Measurements from ENCODE around the gene FBXW11. TPM values are rescaled to one million over a fixed set of nuclear protein-coding genes. Genes with fewer than 3 reads are reported as not detected.

The FBXW11 gene
- total RNA-seq, 1 experiment from 2014 or later: 34.9 TPM

- Histone ChIP-seq H3K9me3 (ENCODE audit: low read depth, low read length, poor library complexity, severe bottlenecking) (no peaks in the 10 kb centered on the region), H3K27ac (ENCODE audit: low read depth, low read length, poor library complexity, severe bottlenecking) (no peak overlapping the region), H3K36me3 (ENCODE audit: insufficient read depth, low read length, poor library complexity, severe bottlenecking) (no peaks in the 10 kb centered on the region), H3K27me3 (replicated peaks; ENCODE audit: insufficient read depth, low read depth, low read length, poor library complexity) (no peaks in the 10 kb centered on the region), H3K4me1 (ENCODE audit: insufficient read depth, low read length, poor library complexity, severe bottlenecking) (peaks cover 11% of the 10 kb centered on the region), H3K4me3 (ENCODE audit: low read depth, low read length, poor library complexity, severe bottlenecking) (peak overlapping the region; percentile 93)
- intact Hi-C loops (cut with micrococcal nuclease; ENCODE audit: unreplicated experiment): loop anchor here (5.0 to 10.0 kb wide), 2 partner anchors 93 to 179 kb away; partner anchors contain the start of gene STK10
- CTCF ChIA-PET: no interaction called here
- DNase-seq (ENCODE audit: low spot score): no peak
- POLR2A ChIA-PET (ENCODE audit: low non-redundant PET): no interaction called here
- TF ChIP-seq CTCF (conservative IDR thresholded peaks at IDR 0.05; ENCODE audit: low read depth, low read length): no peak
- no TSS peak for BruUV-seq (replicated peaks)
Observed at GRCh38 chr5:172008111-172008455, 1.6 kb upstream of the FBXW11 start.

DNA sequence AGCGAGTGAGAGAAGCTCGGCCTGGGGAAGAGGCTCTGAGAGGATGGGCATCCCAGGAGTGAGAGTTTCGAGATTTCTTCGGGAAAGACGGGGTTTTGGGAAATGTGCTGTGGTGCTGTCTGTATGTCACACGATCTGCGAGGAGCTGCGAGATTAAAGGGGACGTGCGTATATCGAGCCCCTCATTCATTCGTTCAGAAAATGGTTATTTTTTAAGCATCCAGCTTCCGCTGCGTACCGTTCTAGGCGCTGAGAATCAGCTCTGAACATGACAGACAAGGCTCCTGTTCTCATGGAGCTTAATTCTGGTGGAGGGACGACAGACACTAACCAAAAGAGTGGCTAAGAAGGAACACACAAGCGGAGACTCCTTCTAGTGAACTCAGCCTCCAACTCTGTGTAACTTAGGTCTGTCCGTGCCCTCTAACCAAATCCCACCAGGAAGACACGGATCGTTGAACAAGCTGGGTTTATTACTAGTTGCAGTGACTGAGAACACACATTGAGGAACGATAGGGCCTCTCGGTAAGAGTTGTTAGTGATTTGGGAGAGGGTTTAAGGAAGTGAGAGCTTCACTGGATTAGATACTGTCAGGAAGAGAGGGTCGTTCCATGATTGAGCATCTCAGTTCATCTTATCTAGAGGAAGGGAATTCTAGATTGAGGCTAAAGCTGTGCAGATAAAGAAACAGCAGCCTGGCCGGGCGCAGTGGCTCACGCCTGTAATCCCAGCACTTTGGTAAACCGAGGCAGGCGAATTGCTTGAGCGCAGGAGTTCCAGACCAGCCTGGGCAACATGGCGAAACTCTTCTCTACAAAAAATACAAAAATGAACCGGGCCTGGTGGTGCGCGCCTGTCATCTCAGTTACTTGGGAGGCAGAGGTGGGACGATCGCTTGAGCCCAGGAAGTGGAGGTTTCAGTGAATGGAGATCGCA is 1.0 kb upstream of the FBXW11 start:
- CTCF ChIA-PET: interaction anchor here (1.2 kb wide), 1 partner anchor 52 kb away, joined by 4 read pairs; no protein-coding TSS in a partner anchor
- Histone ChIP-seq H3K9me3 (ENCODE audit: low read depth, low read length, poor library complexity, severe bottlenecking) (no peaks in the 10 kb centered on the region), H3K4me3 (ENCODE audit: low read depth, low read length, poor library complexity, severe bottlenecking) (peak overlapping the region; percentile 93), H3K27me3 (replicated peaks; ENCODE audit: insufficient read depth, low read depth, low read length, poor library complexity) (no peaks in the 10 kb centered on the region), H3K36me3 (ENCODE audit: insufficient read depth, low read length, poor library complexity, severe bottlenecking) (no peaks in the 10 kb centered on the region), H3K4me1 (ENCODE audit: insufficient read depth, low read length, poor library complexity, severe bottlenecking) (peaks cover 11% of the 10 kb centered on the region), H3K27ac (ENCODE audit: low read depth, low read length, poor library complexity, severe bottlenecking) (peak overlapping the region; percentile 99)
- no peak for TF ChIP-seq EZH2 (IDR thresholded peaks at IDR 0.05; ENCODE audit: borderline replicate concordance, low read depth, low read length, poor library complexity, severe bottlenecking)
- no peak for TF ChIP-seq CTCF (conservative IDR thresholded peaks at IDR 0.05; ENCODE audit: low read depth, low read length)
- intact Hi-C loops (cut with micrococcal nuclease; ENCODE audit: unreplicated experiment): loop anchor here (5.0 to 10.0 kb wide), 2 partner anchors 93 to 180 kb away; partner anchors contain the start of gene STK10
- BruUV-seq (replicated peaks): TSS peak; percentile 94
- POLR2A ChIA-PET (ENCODE audit: low non-redundant PET): interaction anchor here (0.5 kb wide), 1 partner anchor 556 kb away, joined by 3 read pairs; no protein-coding TSS in a partner anchor
- no peak for DNase-seq (ENCODE audit: low spot score)

DNA sequence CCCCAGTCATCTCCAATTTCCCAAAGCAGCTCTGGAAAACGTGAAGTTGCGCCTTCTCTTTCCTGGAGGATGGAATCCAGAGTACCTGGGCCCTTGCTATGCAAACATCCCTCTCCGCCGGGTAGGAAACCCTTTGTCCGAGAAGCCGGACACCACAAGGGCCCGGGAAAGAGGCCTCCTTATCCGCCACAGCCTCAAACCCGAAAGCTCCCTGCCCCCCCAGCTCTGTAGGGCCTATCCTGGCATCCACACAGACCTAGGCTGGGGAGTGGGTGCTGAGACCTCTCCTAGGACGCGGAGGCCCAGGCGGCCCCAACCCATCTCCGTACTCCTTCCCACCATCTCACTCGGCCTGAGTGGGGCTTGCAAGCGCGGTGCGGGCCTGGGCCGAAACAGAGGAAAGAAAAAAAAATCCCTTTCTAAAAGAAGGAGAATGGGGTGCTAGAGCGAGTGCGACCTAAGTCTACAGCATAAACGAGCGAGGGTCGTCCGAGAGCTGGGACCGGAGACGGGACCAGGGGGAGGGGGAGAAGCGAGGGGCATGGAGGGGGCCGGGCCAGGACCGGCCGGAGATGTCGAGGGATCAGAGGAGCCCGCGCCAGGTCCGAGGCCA is 624 bp downstream of the FBXW11 start:
- ChIA-PET POLR2A (ENCODE audit: low non-redundant PET) (no interaction called here), CTCF (interaction anchor here (1.2 kb wide), 1 partner anchor 94 kb away, joined by 9 read pairs; no protein-coding TSS in a partner anchor)
- H3K27me3 ChIP-seq (replicated peaks; ENCODE audit: insufficient read depth, low read depth, low read length, poor library complexity): no peaks in the 10 kb centered on the region
- intact Hi-C loops (cut with micrococcal nuclease; ENCODE audit: unreplicated experiment): loop anchor here (5.0 to 10.0 kb wide), 2 partner anchors 91 to 181 kb away; partner anchors contain the start of gene STK10
- TF ChIP-seq EZH2 (IDR thresholded peaks at IDR 0.05; ENCODE audit: borderline replicate concordance, low read depth, low read length, poor library complexity, severe bottlenecking) (no peak), CTCF (conservative IDR thresholded peaks at IDR 0.05; ENCODE audit: low read depth, low read length) (no peak)
- no TSS peak for BruUV-seq (replicated peaks)
- peak overlapping the region; percentile 99 for H3K27ac ChIP-seq (ENCODE audit: low read depth, low read length, poor library complexity, severe bottlenecking)
- no peaks in the 10 kb centered on the region for H3K36me3 ChIP-seq (ENCODE audit: insufficient read depth, low read length, poor library complexity, severe bottlenecking)
- peaks cover 11% of the 10 kb centered on the region for H3K4me1 ChIP-seq (ENCODE audit: insufficient read depth, low read length, poor library complexity, severe bottlenecking)
- peak; percentile 17 for DNase-seq (ENCODE audit: low spot score)
- no peaks in the 10 kb centered on the region for H3K9me3 ChIP-seq (ENCODE audit: low read depth, low read length, poor library complexity, severe bottlenecking)
- H3K4me3 ChIP-seq (ENCODE audit: low read depth, low read length, poor library complexity, severe bottlenecking): peak overlapping the region; percentile 93
